SK-N-MC (cell line): ENCODE measurements around the gene GAPDHS.

Experiments
- EZH2 ChIP-seq: fragments of 200-600 bp; sonication (generic); IDR thresholded peaks from one replicate; pipeline ENCODE4 v1.6.1; 2017; ENCODE audit warnings: antibody characterized with exemption
- POLR2AphosphoS5 ChIP-seq: IDR thresholded peaks from 2 replicates; pipeline ENCODE4 v1.6.1; 2012; ENCODE audit warnings: mild to moderate bottlenecking, low read depth, low read length, borderline replicate concordance

GRCh38 chr19:35545855-35546381, 12.7 kb downstream of the GAPDHS start:
- TF ChIP-seq EZH2 (no peak), POLR2AphosphoS5 (no peak)
